ENCODE data around the gene ADCK2.
"Not testable (repeated sequence)": the region's sequence is repeated elsewhere in the genome, so short reads cannot be mapped to it uniquely, and the experiment has no call there.

Gene ADCK2

DNA sequence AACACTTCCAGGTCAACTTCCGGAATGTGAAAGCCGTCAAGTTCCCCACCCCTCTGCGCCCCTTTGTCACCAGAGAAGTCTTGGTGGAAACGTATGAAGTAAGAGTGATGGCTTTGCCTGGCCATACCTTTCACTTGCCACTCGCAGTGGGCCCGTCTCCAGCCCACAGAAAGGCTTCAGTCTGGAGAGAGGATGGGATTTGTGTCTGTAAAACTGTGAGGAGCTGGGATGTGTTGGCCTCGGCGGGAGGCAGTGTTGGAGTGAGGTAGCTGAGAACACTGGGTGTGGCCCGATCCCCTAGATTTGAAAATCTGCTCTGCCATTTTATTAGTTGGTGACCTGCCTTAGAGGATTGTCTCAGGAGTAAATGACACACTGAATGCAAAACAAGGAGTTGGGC is 6.4 kb downstream of the ADCK2 start:
- DNase-seq (ENCODE audit: low read depth in 1 of 2, low spot score in 1 of 2): no peak
- in situ Hi-C loops (cut with HindIII; ENCODE audit: low pct_unique_long_range_greater_than_20kb, low sequenced_read_pairs): no loop called here
- no peak for TF ChIP-seq JUND (IDR thresholded peaks at IDR 0.05; ENCODE audit: low read depth)

DNA sequence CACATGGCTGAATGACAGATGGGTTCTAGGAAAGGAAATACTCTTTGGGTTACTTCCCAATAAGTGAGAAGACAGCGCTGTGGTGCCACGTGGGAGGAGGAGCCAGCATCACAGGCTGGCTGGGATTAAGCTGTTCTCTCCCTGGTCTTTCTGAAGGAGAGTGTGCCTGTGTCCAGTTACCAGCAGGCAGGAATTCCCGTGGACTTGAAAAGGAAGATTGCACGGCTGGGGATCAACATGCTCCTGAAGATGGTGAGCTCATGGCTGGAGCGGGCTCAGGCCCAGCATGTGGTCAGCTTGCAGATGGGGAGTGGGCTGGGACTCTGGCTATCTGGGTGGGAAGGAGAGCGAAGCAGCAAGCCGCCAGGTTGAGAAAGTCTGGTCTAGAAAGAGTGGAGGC is 8.1 kb downstream of the ADCK2 start:
- no peak for DNase-seq (ENCODE audit: low read depth in 1 of 2, low spot score in 1 of 2)
- in situ Hi-C loops (cut with HindIII; ENCODE audit: low pct_unique_long_range_greater_than_20kb, low sequenced_read_pairs): no loop called here
- no peak for TF ChIP-seq JUND (IDR thresholded peaks at IDR 0.05; ENCODE audit: low read depth)

- no peak for TF ChIP-seq JUND (IDR thresholded peaks at IDR 0.05; ENCODE audit: low read depth)
- in situ Hi-C loops (cut with HindIII; ENCODE audit: low pct_unique_long_range_greater_than_20kb, low sequenced_read_pairs): no loop called here
- DNase-seq (ENCODE audit: low read depth in 1 of 2, low spot score in 1 of 2): no peak
Observed at GRCh38 chr7:140681766-140682165, 9.0 kb downstream of the ADCK2 start.

DNA sequence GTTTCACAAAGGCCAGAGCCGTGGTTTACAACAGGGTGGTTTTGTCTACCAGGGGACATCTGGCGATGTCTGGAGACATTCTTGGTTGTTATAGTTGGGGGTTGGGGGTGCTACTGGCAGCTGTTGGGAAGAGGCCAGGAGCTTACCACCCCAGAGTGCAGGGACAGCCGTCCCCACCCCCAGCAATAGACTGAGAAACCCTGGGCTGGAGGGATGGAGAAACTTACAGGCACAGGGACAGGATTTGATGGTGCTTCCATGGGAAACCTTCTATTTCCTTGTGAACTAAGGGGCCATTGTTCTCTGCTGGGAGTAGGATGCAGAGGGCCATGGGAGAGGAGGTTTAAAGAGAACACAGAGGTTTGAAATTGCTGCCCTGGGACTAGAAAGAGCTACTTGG is 10.9 kb downstream of the ADCK2 start:
- in situ Hi-C loops (cut with HindIII; ENCODE audit: low pct_unique_long_range_greater_than_20kb, low sequenced_read_pairs): no loop called here
- no peak for TF ChIP-seq JUND (IDR thresholded peaks at IDR 0.05; ENCODE audit: low read depth)
- DNase-seq (ENCODE audit: low read depth in 1 of 2, low spot score in 1 of 2): no peak

GRCh38 chr7:140684066-140684950 is 11.6 kb downstream of the ADCK2 start:
- DNase-seq (ENCODE audit: low read depth in 1 of 2, low spot score in 1 of 2): no peak
- TF ChIP-seq JUND (IDR thresholded peaks at IDR 0.05; ENCODE audit: low read depth): no peak
- in situ Hi-C loops (cut with HindIII; ENCODE audit: low pct_unique_long_range_greater_than_20kb, low sequenced_read_pairs): no loop called here

DNA sequence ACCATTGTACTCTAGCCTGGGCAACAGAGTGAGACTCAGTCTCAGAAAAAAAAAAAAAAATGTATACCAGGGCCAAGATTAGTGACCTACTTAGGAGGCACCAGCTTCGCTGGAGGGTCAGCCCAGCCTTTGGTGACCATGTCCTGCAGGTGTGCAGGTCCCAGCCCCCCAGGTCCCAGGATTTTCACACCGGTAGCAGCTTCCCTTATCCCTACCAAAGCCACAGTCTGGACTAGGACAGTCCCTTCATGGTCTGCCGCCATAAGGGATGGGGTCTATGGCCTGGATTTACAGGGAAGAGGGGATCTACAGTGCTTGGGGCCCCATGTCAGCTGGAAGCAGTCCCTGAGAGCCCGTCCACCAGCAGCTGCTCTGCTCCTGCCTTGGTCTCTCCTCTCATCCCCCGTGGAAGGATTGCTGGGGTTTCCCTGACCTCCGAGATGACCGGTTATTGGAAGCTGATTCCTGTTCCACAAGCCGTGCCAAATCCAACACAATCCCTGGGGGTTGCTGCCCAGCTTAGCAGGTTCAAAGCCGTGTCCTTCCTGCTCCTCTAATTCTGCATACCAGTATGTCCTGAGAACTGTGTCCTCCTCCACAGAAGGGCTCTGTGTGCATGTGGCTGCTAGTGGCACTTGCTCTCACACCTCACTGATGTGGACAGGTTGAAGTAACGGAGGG is 12.8 kb downstream of the ADCK2 start:
- no peak for DNase-seq (ENCODE audit: low read depth in 1 of 2, low spot score in 1 of 2)
- in situ Hi-C loops (cut with HindIII; ENCODE audit: low pct_unique_long_range_greater_than_20kb, low sequenced_read_pairs): no loop called here
- TF ChIP-seq JUND (IDR thresholded peaks at IDR 0.05; ENCODE audit: low read depth): no peak

DNA sequence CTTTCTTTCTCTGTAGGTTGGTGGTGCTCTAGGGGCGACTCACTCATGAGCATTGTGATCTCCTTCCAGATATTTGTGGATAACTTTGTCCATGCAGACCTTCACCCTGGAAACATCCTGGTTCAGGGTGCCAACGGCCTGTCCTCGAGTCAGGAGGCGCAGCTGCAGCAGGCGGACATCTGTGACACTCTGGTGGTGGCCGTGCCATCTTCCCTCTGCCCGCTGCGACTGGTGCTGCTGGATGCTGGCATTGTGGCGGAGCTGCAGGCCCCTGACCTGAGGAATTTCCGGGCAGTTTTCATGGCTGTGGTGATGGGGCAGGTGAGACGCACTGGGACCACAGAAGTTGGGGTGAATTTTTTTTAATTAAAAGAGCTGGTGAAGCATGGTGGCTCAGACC is 14.2 kb downstream of the ADCK2 start:
- no peak for DNase-seq (ENCODE audit: low read depth in 1 of 2, low spot score in 1 of 2)
- TF ChIP-seq JUND (IDR thresholded peaks at IDR 0.05; ENCODE audit: low read depth): no peak
- in situ Hi-C loops (cut with HindIII; ENCODE audit: low pct_unique_long_range_greater_than_20kb, low sequenced_read_pairs): no loop called here

- no peak for DNase-seq (ENCODE audit: low read depth in 1 of 2, low spot score in 1 of 2)
- TF ChIP-seq JUND (IDR thresholded peaks at IDR 0.05; ENCODE audit: low read depth): no peak
- in situ Hi-C loops (cut with HindIII; ENCODE audit: low pct_unique_long_range_greater_than_20kb, low sequenced_read_pairs): no loop called here
Observed at GRCh38 chr7:140688341-140688740, 15.6 kb downstream of the ADCK2 start.

DNA sequence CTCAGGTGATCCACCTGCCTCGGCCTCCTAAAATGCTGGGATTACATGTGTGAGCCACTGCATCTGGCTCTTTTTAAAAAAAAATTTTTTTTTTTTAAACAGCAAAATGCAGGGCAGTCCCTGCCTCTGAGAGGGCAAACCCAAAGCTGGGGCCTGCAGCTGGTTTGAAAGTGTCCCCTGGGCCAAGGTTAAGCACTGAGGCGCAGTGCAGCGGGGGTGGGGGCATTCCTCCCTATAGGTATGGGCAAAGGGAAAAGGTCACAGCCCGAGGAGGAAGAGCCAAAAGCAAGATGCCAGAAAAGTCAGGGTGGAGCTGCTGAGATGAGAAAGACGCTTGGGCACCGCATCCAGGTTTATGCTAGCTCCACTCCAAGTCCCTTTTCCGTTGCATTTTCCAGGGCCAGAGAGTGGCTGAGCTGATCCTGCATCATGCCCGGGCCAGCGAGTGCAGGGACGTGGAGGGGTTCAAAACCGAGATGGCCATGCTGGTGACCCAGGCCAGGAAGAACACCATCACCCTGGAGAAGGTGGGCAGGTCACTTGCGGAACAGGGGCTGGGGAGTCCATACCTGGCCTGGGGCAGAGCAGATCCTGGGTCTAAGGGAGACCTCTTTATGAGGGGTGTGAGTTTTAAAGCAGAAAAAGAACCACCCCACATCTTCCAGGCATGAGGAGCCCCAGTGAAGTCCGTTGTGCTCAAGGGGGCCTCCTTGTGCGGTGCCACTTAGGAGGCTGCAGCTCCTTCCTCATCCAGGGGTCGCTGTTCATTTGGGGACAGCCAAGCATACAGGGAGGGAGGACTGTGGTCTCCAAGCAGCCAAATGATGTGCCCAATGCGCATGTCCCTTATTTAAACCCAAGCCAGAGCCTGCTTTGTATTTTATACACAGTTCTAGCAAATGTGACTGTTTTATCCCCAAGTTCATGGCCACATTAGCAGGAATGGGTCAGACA is 16.7 kb downstream of the ADCK2 start:
- TF ChIP-seq JUND (IDR thresholded peaks at IDR 0.05; ENCODE audit: low read depth): no peak
- no peak for DNase-seq (ENCODE audit: low read depth in 1 of 2, low spot score in 1 of 2)
- in situ Hi-C loops (cut with HindIII; ENCODE audit: low pct_unique_long_range_greater_than_20kb, low sequenced_read_pairs): no loop called here

DNA sequence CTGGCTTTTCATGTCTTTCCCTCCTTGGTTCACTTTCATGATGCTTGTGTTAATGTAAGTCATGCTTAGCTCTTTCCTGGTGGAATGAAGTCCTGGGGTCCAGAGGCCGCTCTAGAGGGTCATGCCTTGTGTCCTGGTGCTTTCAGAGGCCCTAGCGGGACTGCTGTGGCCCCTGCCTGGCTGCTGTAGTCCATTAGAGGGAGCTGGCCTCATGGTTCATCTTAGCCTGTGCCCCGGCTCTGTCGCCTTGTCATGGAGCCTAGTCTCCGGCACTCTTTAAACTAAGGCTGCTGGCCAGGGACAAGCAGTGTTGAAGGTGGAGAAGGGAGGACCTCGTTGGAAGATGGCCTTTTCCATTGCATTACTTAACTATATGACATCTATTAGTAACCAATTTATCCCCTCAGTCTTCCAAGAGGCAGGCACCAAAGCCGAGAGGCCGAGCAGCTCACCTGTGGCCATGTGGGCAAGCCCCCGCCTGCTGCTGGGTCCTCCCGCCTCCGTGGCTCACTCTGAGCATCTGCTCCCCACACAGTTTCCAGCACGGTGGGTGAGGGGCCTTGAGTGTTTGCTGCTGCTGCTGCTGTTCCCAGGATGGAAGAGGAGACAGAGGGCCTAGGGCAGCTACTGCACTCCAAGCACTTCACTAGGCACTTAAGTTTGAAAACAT is 18.8 kb downstream of the ADCK2 start:
- TF ChIP-seq JUND (IDR thresholded peaks at IDR 0.05; ENCODE audit: low read depth): no peak
- DNase-seq (ENCODE audit: low read depth in 1 of 2, low spot score in 1 of 2): no peak
- in situ Hi-C loops (cut with HindIII; ENCODE audit: low pct_unique_long_range_greater_than_20kb, low sequenced_read_pairs): no loop called here

- DNase-seq (ENCODE audit: low read depth in 1 of 2, low spot score in 1 of 2); in situ Hi-C loops (cut with HindIII; ENCODE audit: low pct_unique_long_range_greater_than_20kb, low sequenced_read_pairs): not testable (repeated sequence)
Observed at GRCh38 chr7:140693849-140694248, 21.1 kb downstream of the ADCK2 start.

GRCh38 chr7:140694592-140694991 is 21.8 kb downstream of the ADCK2 start:
- no peak for TF ChIP-seq JUND (IDR thresholded peaks at IDR 0.05; ENCODE audit: low read depth)
- DNase-seq (ENCODE audit: low read depth in 1 of 2, low spot score in 1 of 2): no peak
- in situ Hi-C loops (cut with HindIII; ENCODE audit: low pct_unique_long_range_greater_than_20kb, low sequenced_read_pairs): no loop called here
